Transverse colon (tissue), 4 donors: ENCODE data around the gene PROSER2.

Source experiments
- POLR2A ChIP-seq: fragments of 450-650 bp; IDR thresholded peaks from one replicate; pipeline ENCODE4 v1.6.1; 2016; ENCODE audit warnings: antibody characterized with exemption, mild to moderate bottlenecking, moderate library complexity
- POLR2AphosphoS5 ChIP-seq, 3 donors: sonication (generic); formaldehyde crosslinking; IDR thresholded peaks; one replicate each; pipeline ENCODE4 v1.6.1; 2016; ENCODE audit warnings: antibody characterized with exemption in 3 of 3
- TF ChIP-seq, protein P1 (sequence below), 5 experiments: fragments of 200-600 bp in 3 of 5; fragments of 450-650 bp in 2 of 5; sonication (generic) in 3 of 5; IDR thresholded peaks; 1 replicate in 2 of 5; 2 replicates in 3 of 5; pipeline ENCODE4 v1.5.1; 2016 to 2017; ENCODE audit warnings: antibody characterized with exemption in 5 of 5, inconsistent platforms in 3 of 5, mild to moderate bottlenecking in 2 of 5, moderate library complexity in 1 of 5

DNA sequence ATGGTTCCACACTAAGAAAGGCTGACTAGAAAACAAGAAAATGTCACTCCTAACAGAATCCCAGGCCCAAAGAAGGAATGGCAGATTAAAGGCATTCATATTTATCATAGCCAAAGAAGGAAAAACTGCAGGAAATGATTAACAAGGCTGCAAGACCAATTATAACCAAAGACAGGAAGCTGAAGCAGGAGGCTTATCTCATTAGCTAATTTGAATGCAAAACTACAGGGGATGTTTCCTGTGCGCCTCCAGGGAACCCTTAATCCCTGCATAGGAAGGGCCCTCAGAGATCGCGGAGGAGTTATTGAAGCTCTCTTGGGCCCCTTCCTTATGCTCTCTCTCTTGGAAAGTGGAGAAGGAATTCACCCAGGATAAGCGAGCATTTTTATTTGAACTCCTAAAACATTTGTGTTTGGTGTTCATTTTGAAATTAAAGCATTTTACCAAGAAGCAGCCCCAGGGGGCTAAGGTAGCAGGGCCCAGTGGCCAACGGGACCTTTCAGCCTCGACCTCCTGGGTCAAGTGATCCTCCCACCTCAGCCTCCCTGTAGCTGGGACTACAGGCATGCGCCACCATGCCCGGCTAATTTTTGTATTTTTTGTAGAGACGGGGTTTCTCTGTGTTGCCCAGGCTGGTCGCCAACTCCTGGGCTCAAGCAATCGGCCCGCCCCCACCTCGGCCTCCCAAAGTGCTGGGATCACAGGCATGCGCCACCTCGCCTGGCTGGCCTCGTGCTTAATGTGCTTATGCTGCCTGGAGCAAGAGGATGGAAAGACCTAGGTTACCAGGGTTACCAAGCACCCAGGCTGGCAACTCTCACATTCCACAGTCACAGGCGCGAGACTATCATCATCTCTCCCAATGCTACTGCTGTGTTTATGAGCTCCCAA, 24.1 kb upstream of the PROSER2 start:
- TF ChIP-seq POLR2A (no peak), POLR2AphosphoS5 (IDR thresholded peaks at IDR 0.05) (no peak)
- TF ChIP-seq, protein P1, sequence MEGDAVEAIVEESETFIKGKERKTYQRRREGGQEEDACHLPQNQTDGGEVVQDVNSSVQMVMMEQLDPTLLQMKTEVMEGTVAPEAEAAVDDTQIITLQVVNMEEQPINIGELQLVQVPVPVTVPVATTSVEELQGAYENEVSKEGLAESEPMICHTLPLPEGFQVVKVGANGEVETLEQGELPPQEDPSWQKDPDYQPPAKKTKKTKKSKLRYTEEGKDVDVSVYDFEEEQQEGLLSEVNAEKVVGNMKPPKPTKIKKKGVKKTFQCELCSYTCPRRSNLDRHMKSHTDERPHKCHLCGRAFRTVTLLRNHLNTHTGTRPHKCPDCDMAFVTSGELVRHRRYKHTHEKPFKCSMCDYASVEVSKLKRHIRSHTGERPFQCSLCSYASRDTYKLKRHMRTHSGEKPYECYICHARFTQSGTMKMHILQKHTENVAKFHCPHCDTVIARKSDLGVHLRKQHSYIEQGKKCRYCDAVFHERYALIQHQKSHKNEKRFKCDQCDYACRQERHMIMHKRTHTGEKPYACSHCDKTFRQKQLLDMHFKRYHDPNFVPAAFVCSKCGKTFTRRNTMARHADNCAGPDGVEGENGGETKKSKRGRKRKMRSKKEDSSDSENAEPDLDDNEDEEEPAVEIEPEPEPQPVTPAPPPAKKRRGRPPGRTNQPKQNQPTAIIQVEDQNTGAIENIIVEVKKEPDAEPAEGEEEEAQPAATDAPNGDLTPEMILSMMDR (IDR thresholded peaks at IDR 0.05), result no peak
